Peyer's patch (tissue), 4 donors: ENCODE measurements around the gene PTPN2. TPM values are rescaled to one million over a fixed set of nuclear protein-coding genes. Genes with fewer than 3 reads are reported as not detected.

Experiments used
- DNase-seq, 3 donors: peaks; one replicate each; pipeline ENCODE4 v3.0.0-alpha.2; 2017 to 2019
- H3K27ac ChIP-seq, 4 donors: fragments of 200-600 bp; sonication (generic); one replicate each; pipeline ENCODE4 v1.5.1; 2016 to 2019
- H3K27me3 ChIP-seq, 2 donors: fragments of 200-600 bp; sonication (generic); one replicate each; pipeline ENCODE4 v1.5.1; 2019
- H3K36me3 ChIP-seq, 3 donors: fragments of 200-600 bp; sonication (generic); one replicate each; pipeline ENCODE4 v1.5.1; 2016 to 2019
- H3K4me1 ChIP-seq, 4 donors: fragments of 200-600 bp; sonication (generic); one replicate each; pipeline ENCODE4 v1.5.1; 2016 to 2019
- H3K4me3 ChIP-seq, 4 donors: fragments of 200-600 bp; sonication (generic); 1 replicate in 3 of 4; 2 replicates in 1 of 4; pipeline ENCODE4 v1.5.1; 2016 to 2019; ENCODE audit warnings: mild to moderate bottlenecking in 1 of 4
- H3K9me3 ChIP-seq, 4 donors: fragments of 200-600 bp; sonication (generic); one replicate each; pipeline ENCODE4 v1.5.1; 2016 to 2019; ENCODE audit warnings: mild to moderate bottlenecking in 1 of 4
- CTCF ChIP-seq, 6 experiments: fragments of 450-650 bp in 4 of 6; fragments of 200-600 bp in 2 of 6; sonication (generic) in 1 of 6; IDR thresholded peaks; one replicate each; pipeline ENCODE4 v1.5.1; 2017 to 2019; ENCODE audit warnings: antibody characterized with exemption in 6 of 6, mild to moderate bottlenecking in 3 of 6, moderate library complexity in 1 of 6
- POLR2A ChIP-seq, 2 donors: fragments of 450-650 bp; IDR thresholded peaks; one replicate each; pipeline ENCODE4 v1.5.1; 2017; ENCODE audit warnings: antibody characterized with exemption in 2 of 2, mild to moderate bottlenecking in 2 of 2, moderate library complexity in 2 of 2
- total RNA-seq, 4 donors: library from RNA; depleted of rRNA; stranded (reverse); fragments of >200 nt; gene quantifications; one replicate each; pipeline ENCODE4 v1.1.0, GENCODE V29; 2016

Gene PTPN2
- total RNA-seq, 4 donors from 2014 or later: 28.9 to 43.7 (median 29.3) TPM

GRCh38 chr18:12863687-12864216 lies 20.3 kb downstream of the PTPN2 start:
- Histone ChIP-seq H3K4me3 (no peak overlapping the region), H3K36me3 (no peaks in the 10 kb centered on the region), H3K27ac (no peak overlapping the region), H3K4me1 (peaks cover 0 to 13% (median 4%) of the 10 kb centered on the region in 4 donors), H3K9me3 (no peaks in the 10 kb centered on the region), H3K27me3 (no peaks in the 10 kb centered on the region)
- no peak for TF ChIP-seq POLR2A (IDR thresholded peaks at IDR 0.05)
- TF ChIP-seq CTCF (IDR thresholded peaks at IDR 0.05): no peak
- DNase-seq: no peak

- Histone ChIP-seq H3K9me3 (no peaks in the 10 kb centered on the region), H3K36me3 (no peaks in the 10 kb centered on the region), H3K4me1 (peaks cover 0 to 13% (median 4%) of the 10 kb centered on the region in 4 donors), H3K27ac (peak overlapping the region in 2 of 4 donors; percentile 39 to 44), H3K27me3 (no peaks in the 10 kb centered on the region), H3K4me3 (no peak overlapping the region)
- TF ChIP-seq POLR2A (IDR thresholded peaks at IDR 0.05): no peak
- TF ChIP-seq CTCF (IDR thresholded peaks at IDR 0.05): no peak
- DNase-seq: no peak
Observed at GRCh38 chr18:12862874-12863482, 21.1 kb downstream of the PTPN2 start.

- H3K27ac ChIP-seq: peak overlapping the region in 2 of 4 donors; percentile 39 to 44
- H3K9me3 ChIP-seq: no peaks in the 10 kb centered on the region
- peaks cover 0 to 13% (median 4%) of the 10 kb centered on the region in 4 donors for H3K4me1 ChIP-seq
- DNase-seq: peak in 1 of 3 donors; percentile 56
- TF ChIP-seq CTCF (IDR thresholded peaks at IDR 0.05) (no peak), POLR2A (IDR thresholded peaks at IDR 0.05) (no peak)
- no peaks in the 10 kb centered on the region for H3K27me3 ChIP-seq
- H3K4me3 ChIP-seq: no peak overlapping the region
- H3K36me3 ChIP-seq: no peaks in the 10 kb centered on the region
Observed at GRCh38 chr18:12862467-12862866, 21.6 kb downstream of the PTPN2 start.

GRCh38 chr18:12861637-12862036 lies 22.4 kb downstream of the PTPN2 start:
- no peak overlapping the region for H3K27ac ChIP-seq
- H3K36me3 ChIP-seq: no peaks in the 10 kb centered on the region
- TF ChIP-seq POLR2A (IDR thresholded peaks at IDR 0.05) (no peak), CTCF (IDR thresholded peaks at IDR 0.05) (no peak)
- no peak for DNase-seq
- H3K4me1 ChIP-seq: peaks cover 0 to 13% (median 4%) of the 10 kb centered on the region in 4 donors
- H3K9me3 ChIP-seq: no peaks in the 10 kb centered on the region
- no peaks in the 10 kb centered on the region for H3K27me3 ChIP-seq
- no peak overlapping the region for H3K4me3 ChIP-seq

GRCh38 chr18:12860530-12860929 lies 23.5 kb downstream of the PTPN2 start:
- TF ChIP-seq CTCF (IDR thresholded peaks at IDR 0.05) (no peak), POLR2A (IDR thresholded peaks at IDR 0.05) (no peak)
- H3K9me3 ChIP-seq: no peaks in the 10 kb centered on the region
- H3K27me3 ChIP-seq: no peaks in the 10 kb centered on the region
- DNase-seq: no peak
- H3K36me3 ChIP-seq: peaks cover 0 to 4% (median 0%) of the 10 kb centered on the region in 3 donors
- no peak overlapping the region for H3K27ac ChIP-seq
- no peak overlapping the region for H3K4me3 ChIP-seq
- peaks cover 0 to 13% (median 4%) of the 10 kb centered on the region in 4 donors for H3K4me1 ChIP-seq
